HepG2 (cell line): Measurements from ENCODE around the gene TAF6L. TPM values are rescaled to one million over a fixed set of nuclear protein-coding genes. Genes with fewer than 3 reads are reported as not detected.

ENCODE experiments used
- KLF6 ChIP-seq: IDR thresholded peaks from 2 replicates; pipeline ENCODE4 v1.8.0; 2016; ENCODE audit warnings: missing biosample characterization, missing genetic modification reagents
- NR2F6 ChIP-seq, 2 experiments: IDR thresholded peaks; 2 replicates each; pipeline ENCODE4 v1.6.1; 2016; ENCODE audit warnings: antibody characterized with exemption in 1 of 2, mild to moderate bottlenecking in 1 of 2
- SIX1 ChIP-seq: sonication (generic); formaldehyde crosslinking; IDR thresholded peaks from 2 replicates; pipeline ENCODE4 v1.4.0; 2020; ENCODE audit warnings: missing genetic modification reagents, borderline replicate concordance
- SMAD1 ChIP-seq: sonication (generic); formaldehyde crosslinking; IDR thresholded peaks from 2 replicates; pipeline ENCODE4 v1.4.0; 2020; ENCODE audit warnings: missing genetic modification reagents, low read depth, mild to moderate bottlenecking, borderline replicate concordance
- TCF7 ChIP-seq: sonication (generic); IDR thresholded peaks from 2 replicates; pipeline ENCODE4 v1.6.1; 2016; ENCODE audit warnings: antibody characterized with exemption, low read depth
- TEAD2 ChIP-seq: sonication (generic); formaldehyde crosslinking; IDR thresholded peaks from 2 replicates; pipeline ENCODE4 v1.9.0; 2021; ENCODE audit warnings: missing genetic modification reagents
- TEAD3 ChIP-seq: optimal IDR thresholded peaks from 2 replicates; pipeline ENCODE3; 2016; ENCODE audit warnings: borderline replicate concordance
- ZNF468 ChIP-seq: sonication (generic); formaldehyde crosslinking; IDR thresholded peaks from 2 replicates; pipeline ENCODE4 v1.8.0; 2022; ENCODE audit warnings: mild to moderate bottlenecking, moderate library complexity, missing genetic modification reagents
- polyA plus RNA-seq, 8 experiments: library from polyadenylated mRNA; depleted of rRNA in 3 of 8; stranded (reverse) in 7 of 8; unstranded in 1 of 8; fragments of >200 nt; fragmentation: Illumina TruSeq in 4 of 8; extraction: Trizol in 4 of 8; gene quantifications; 2 replicates each; pipeline versions ENCODE4 v1.2.1 to v1.2.3, GENCODE V29; 2011 to 2016; ENCODE audit warnings: low read depth in 4 of 8, missing spikeins in 1 of 8, mixed read lengths in 1 of 8; ENCODE audit not compliant: insufficient read depth in 1 of 8
- total RNA-seq, 5 experiments: library from RNA; depleted of rRNA; stranded (reverse); fragments of >200 nt; fragmentation: Illumina TruSeq; extraction: Trizol; gene quantifications; 2 replicates each; pipeline ENCODE4 v1.2.3, GENCODE V29; 2016; ENCODE audit warnings: low read depth in 1 of 5
- TF ChIP-seq, protein P1 (sequence below): IDR thresholded peaks from 2 replicates; pipeline ENCODE4 v1.6.1; 2016
- TF ChIP-seq, protein P2 (sequence below): sonication (generic); formaldehyde crosslinking; IDR thresholded peaks from 2 replicates; pipeline ENCODE4 v1.4.0; 2020; ENCODE audit warnings: mild to moderate bottlenecking, missing genetic modification reagents
- TF ChIP-seq, protein P3 (sequence below): IDR thresholded peaks from 2 replicates; pipeline ENCODE4 v1.6.1; 2016; ENCODE audit warnings: low read depth, missing genetic modification reagents, missing compliant biosample characterization
- TF ChIP-seq, protein P4 (sequence below), 2 experiments: sonication (generic) in 1 of 2; formaldehyde crosslinking in 1 of 2; IDR thresholded peaks; 2 replicates each; pipeline versions ENCODE4 v1.4.0 to v1.6.1; 2016 to 2020; ENCODE audit warnings: borderline replicate concordance in 1 of 2, low read depth in 1 of 2, mild to moderate bottlenecking in 1 of 2, missing genetic modification reagents in 1 of 2
- TF ChIP-seq, protein P5 (sequence below): sonication (generic); formaldehyde crosslinking; IDR thresholded peaks from 2 replicates; pipeline ENCODE4 v1.8.0; 2022; ENCODE audit warnings: mild to moderate bottlenecking, missing genetic modification reagents, borderline replicate concordance

Gene TAF6L
- total and polyA plus RNA-seq, 2 of the 13 experiments (the other 11 are each of a cell fraction or from before 2014, with no cell fraction given), result 12.6 to 19.4 TPM

DNA sequence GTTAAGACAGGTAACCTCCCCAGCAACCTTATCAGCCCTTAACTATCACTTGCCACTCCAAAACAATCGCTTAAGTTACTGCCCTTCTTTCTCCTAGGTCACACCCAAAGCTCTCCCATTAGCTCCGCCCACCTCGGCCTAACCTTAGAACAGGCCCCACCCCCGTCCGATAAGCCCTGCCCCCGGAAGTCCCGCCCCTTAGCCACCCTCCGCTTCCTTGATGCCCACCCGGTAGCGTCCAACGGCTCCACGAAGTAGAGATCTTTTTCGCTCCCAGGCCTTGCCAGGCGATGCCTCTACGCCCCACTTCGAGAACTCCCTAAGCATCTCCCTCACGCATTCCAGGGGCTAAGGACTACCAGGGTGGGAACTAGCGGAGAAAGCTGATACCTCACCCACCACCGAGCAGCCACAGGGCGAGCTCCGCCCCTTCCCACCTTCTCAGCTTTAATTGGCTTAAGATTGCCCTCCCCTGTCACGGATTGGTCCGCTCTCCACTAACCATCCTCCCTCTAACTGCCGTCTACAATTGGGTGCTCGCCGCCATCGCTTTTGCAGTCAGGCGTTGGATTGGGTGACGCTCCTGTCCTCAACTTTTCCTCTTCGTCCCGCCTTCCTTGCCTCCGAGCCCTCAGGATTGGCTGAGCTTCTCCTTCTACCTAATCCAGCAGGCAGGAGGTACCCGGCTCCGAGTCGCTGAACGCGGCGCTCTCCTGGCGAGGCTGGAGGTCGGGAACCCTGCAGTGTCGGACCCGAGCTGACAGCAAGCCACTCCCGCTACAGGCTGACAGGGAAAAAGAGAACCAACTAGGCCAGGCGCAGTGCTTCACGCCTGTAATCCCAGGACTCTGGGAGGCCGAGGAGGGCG lies 17.2 kb upstream of the TAF6L start, which contains the start of gene ZBTB3 (continued):
- TF ChIP-seq ZNF468 (CRISPR knock-in tag) (no peak), TEAD2 (no peak), TEAD3 (CRISPR knock-in tag) (peak; percentile 13), SMAD1 (CRISPR knock-in tag) (no peak), TCF7 (no peak), SIX1 (0 out of 2 replicates have a peak, but pooled peaks have one; percentile 30), KLF6 (CRISPR knock-in tag) (no peak), NR2F6 (IDR thresholded peaks at IDR 0.05) (no peak; the same call in 1 of the 2 replicates), NR2F6 (CRISPR knock-in tag; IDR thresholded peaks at IDR 0.05) (0 out of 2 replicates have a peak, but pooled peaks have one; percentile 12)
- TF ChIP-seq, protein P1, sequence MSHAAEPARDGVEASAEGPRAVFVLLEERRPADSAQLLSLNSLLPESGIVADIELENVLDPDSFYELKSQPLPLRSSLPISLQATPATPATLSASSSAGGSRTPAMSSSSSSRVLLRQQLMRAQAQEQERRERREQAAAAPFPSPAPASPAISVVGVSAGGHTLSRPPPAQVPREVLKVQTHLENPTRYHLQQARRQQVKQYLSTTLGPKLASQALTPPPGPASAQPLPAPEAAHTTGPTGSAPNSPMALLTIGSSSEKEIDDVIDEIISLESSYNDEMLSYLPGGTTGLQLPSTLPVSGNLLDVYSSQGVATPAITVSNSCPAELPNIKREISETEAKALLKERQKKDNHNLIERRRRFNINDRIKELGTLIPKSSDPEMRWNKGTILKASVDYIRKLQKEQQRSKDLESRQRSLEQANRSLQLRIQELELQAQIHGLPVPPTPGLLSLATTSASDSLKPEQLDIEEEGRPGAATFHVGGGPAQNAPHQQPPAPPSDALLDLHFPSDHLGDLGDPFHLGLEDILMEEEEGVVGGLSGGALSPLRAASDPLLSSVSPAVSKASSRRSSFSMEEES (CRISPR knock-in tag), result peak; percentile 15; the same call in 1 of the 2 replicates
- TF ChIP-seq, protein P2, sequence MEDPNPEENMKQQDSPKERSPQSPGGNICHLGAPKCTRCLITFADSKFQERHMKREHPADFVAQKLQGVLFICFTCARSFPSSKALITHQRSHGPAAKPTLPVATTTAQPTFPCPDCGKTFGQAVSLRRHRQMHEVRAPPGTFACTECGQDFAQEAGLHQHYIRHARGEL (CRISPR knock-in tag), result no peak
- TF ChIP-seq, protein P3, sequence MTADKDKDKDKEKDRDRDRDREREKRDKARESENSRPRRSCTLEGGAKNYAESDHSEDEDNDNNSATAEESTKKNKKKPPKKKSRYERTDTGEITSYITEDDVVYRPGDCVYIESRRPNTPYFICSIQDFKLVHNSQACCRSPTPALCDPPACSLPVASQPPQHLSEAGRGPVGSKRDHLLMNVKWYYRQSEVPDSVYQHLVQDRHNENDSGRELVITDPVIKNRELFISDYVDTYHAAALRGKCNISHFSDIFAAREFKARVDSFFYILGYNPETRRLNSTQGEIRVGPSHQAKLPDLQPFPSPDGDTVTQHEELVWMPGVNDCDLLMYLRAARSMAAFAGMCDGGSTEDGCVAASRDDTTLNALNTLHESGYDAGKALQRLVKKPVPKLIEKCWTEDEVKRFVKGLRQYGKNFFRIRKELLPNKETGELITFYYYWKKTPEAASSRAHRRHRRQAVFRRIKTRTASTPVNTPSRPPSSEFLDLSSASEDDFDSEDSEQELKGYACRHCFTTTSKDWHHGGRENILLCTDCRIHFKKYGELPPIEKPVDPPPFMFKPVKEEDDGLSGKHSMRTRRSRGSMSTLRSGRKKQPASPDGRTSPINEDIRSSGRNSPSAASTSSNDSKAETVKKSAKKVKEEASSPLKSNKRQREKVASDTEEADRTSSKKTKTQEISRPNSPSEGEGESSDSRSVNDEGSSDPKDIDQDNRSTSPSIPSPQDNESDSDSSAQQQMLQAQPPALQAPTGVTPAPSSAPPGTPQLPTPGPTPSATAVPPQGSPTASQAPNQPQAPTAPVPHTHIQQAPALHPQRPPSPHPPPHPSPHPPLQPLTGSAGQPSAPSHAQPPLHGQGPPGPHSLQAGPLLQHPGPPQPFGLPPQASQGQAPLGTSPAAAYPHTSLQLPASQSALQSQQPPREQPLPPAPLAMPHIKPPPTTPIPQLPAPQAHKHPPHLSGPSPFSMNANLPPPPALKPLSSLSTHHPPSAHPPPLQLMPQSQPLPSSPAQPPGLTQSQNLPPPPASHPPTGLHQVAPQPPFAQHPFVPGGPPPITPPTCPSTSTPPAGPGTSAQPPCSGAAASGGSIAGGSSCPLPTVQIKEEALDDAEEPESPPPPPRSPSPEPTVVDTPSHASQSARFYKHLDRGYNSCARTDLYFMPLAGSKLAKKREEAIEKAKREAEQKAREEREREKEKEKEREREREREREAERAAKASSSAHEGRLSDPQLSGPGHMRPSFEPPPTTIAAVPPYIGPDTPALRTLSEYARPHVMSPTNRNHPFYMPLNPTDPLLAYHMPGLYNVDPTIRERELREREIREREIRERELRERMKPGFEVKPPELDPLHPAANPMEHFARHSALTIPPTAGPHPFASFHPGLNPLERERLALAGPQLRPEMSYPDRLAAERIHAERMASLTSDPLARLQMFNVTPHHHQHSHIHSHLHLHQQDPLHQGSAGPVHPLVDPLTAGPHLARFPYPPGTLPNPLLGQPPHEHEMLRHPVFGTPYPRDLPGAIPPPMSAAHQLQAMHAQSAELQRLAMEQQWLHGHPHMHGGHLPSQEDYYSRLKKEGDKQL, result no peak
- TF ChIP-seq, protein P4, sequence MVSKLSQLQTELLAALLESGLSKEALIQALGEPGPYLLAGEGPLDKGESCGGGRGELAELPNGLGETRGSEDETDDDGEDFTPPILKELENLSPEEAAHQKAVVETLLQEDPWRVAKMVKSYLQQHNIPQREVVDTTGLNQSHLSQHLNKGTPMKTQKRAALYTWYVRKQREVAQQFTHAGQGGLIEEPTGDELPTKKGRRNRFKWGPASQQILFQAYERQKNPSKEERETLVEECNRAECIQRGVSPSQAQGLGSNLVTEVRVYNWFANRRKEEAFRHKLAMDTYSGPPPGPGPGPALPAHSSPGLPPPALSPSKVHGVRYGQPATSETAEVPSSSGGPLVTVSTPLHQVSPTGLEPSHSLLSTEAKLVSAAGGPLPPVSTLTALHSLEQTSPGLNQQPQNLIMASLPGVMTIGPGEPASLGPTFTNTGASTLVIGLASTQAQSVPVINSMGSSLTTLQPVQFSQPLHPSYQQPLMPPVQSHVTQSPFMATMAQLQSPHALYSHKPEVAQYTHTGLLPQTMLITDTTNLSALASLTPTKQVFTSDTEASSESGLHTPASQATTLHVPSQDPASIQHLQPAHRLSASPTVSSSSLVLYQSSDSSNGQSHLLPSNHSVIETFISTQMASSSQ (IDR thresholded peaks at IDR 0.05; ENCODE audit: low read depth), result no peak
- TF ChIP-seq, protein P4 (CRISPR knock-in tag; IDR thresholded peaks at IDR 0.05; ENCODE audit: borderline replicate concordance), result no peak; the same call in 1 of the 2 replicates
- TF ChIP-seq, protein P5, sequence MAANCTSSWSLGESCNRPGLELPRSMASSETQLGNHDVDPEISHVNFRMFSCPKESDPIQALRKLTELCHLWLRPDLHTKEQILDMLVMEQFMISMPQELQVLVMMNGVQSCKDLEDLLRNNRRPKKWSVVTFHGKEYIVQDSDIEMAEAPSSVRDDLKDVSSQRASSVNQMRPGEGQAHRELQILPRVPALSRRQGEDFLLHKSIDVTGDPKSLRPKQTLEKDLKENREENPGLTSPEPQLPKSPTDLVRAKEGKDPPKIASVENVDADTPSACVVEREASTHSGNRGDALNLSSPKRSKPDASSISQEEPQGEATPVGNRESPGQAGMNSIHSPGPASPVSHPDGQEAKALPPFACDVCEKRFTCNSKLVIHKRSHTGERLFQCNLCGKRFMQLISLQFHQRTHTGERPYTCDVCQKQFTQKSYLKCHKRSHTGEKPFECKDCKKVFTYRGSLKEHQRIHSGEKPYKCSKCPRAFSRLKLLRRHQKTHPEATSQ, result no peak
